Brain microvascular endothelial cell (primary cell): Measurements from ENCODE around the gene CPTP.
"Not testable (repeated sequence)": the region's sequence is repeated elsewhere in the genome, so short reads cannot be mapped to it uniquely, and the experiment has no call there.

Experiments used
- DNase-seq: peaks from one replicate; pipeline ENCODE4 v3.0.0-alpha.2; 2020
- H3K27ac ChIP-seq: fragments of 250-450 bp; sonication (Bioruptor Pico); 2 replicates; pipeline ENCODE4 v1.5.1; 2020; ENCODE audit warnings: mild to moderate bottlenecking, moderate library complexity
- H3K27me3 ChIP-seq: fragments of 250-450 bp; sonication (Bioruptor Pico); replicated peaks from 2 replicates; pipeline ENCODE4 v1.5.1; 2020; ENCODE audit warnings: mild to moderate bottlenecking
- H3K36me3 ChIP-seq: fragments of 250-450 bp; sonication (Bioruptor Pico); replicated peaks from 2 replicates; pipeline ENCODE4 v1.5.1; 2020; ENCODE audit warnings: mild to moderate bottlenecking
- H3K4me3 ChIP-seq: 2 replicates; pipeline ENCODE4 v1.5.1; 2011; ENCODE audit warnings: low read depth, mild to moderate bottlenecking, control low read depth, low read length, moderate library complexity
- CTCF ChIP-seq: IDR thresholded peaks from 2 replicates; pipeline ENCODE4 v1.5.1; 2011; ENCODE audit warnings: low read depth, mild to moderate bottlenecking, moderate library complexity, low read length, control low read depth, inconsistent platforms; ENCODE audit errors: missing control alignments
- in situ Hi-C: cut with HindIII; loops from 2 replicates; pipeline ENCODE4 v1.10.0; 2017; ENCODE audit warnings: low sequenced_read_pairs, low pct_ligation_motif_present

The CPTP gene

GRCh38 chr1:1314678-1315335, 9.8 kb upstream of the CPTP start:
- in situ Hi-C loops, result no loop called here
- no peak for DNase-seq
- Histone ChIP-seq H3K36me3 (peaks cover 58% of the 10 kb centered on the region), H3K27ac (no peak overlapping the region), H3K4me3 (no peak overlapping the region), H3K27me3 (no peaks in the 10 kb centered on the region)
- no peak for TF ChIP-seq CTCF

- no peak overlapping the region for H3K4me3 ChIP-seq
- H3K36me3 ChIP-seq, result peaks cover 56% of the 10 kb centered on the region
Measured at GRCh38 chr1:1315435-1315954, 9.1 kb upstream of the CPTP start.

GRCh38 chr1:1316199-1316598, 8.4 kb upstream of the CPTP start:
- in situ Hi-C loops, H3K27me3 ChIP-seq, H3K4me3 ChIP-seq, H3K27ac ChIP-seq, DNase-seq: not testable (repeated sequence)
- peaks cover 53% of the 10 kb centered on the region for H3K36me3 ChIP-seq

More at GRCh38 chr1:1315435-1315954, 9.1 kb upstream of the CPTP start:
- in situ Hi-C loops, result no loop called here
- Histone ChIP-seq H3K27me3 (no peaks in the 10 kb centered on the region), H3K27ac (no peak overlapping the region)
- DNase-seq, result no peak
- no peak for TF ChIP-seq CTCF

- Histone ChIP-seq H3K27me3 (no peaks in the 10 kb centered on the region), H3K36me3 (peaks cover 43% of the 10 kb centered on the region), H3K4me3 (no peak overlapping the region), H3K27ac (no peak overlapping the region)
- no peak for DNase-seq
- TF ChIP-seq CTCF, result no peak
- in situ Hi-C loops, result no loop called here
Measured at GRCh38 chr1:1317420-1317819, 7.2 kb upstream of the CPTP start.

- no peak for TF ChIP-seq CTCF
- H3K36me3 ChIP-seq, result peaks cover 36% of the 10 kb centered on the region
- H3K27ac ChIP-seq, result peak overlapping the region; percentile 47
- H3K4me3 ChIP-seq, result no peak overlapping the region
- H3K27me3 ChIP-seq, result no peaks in the 10 kb centered on the region
- in situ Hi-C loops, result no loop called here
- peak; percentile 95 for DNase-seq
Measured at GRCh38 chr1:1318131-1318652, 6.4 kb upstream of the CPTP start.

- H3K4me3 ChIP-seq, result no peak overlapping the region
- TF ChIP-seq CTCF, result no peak
- no peaks in the 10 kb centered on the region for H3K27me3 ChIP-seq
- peak overlapping the region; percentile 47 for H3K27ac ChIP-seq
- DNase-seq, result no peak
- H3K36me3 ChIP-seq, result peaks cover 27% of the 10 kb centered on the region
- in situ Hi-C loops, result no loop called here
Measured at GRCh38 chr1:1318777-1319645, 5.6 kb upstream of the CPTP start.
